Right cardiac atrium (tissue), 5 donors: ENCODE measurements around the gene RSAD2. TPM values are rescaled to one million over a fixed set of nuclear protein-coding genes. Genes with fewer than 3 reads are reported as not detected.
"Not testable (repeated sequence)": the region's sequence is repeated elsewhere in the genome, so short reads cannot be mapped to it uniquely, and the experiment has no call there.

Experiments used
- ATAC-seq, 2 donors: fragments of 200-7000 bp; cut with Tn5 transposase; one replicate each; pipeline versions ENCODE4 v1.8.0 to v1.9.1; 2020; ENCODE audit warnings: moderate library complexity in 2 of 2, mild to moderate bottlenecking in 1 of 2
- DNase-seq, 3 donors: peaks; one replicate each; pipeline ENCODE4 v3.0.0-alpha.2; 2020
- H3K27ac ChIP-seq: one replicate; pipeline ENCODE4 v1.5.1; 2013; ENCODE audit warnings: mild to moderate bottlenecking, low read length, control low read depth, moderate library complexity
- H3K27me3 ChIP-seq: one replicate; pipeline ENCODE4 v1.6.1; 2013; ENCODE audit not compliant: control insufficient read depth, insufficient read depth
- H3K4me1 ChIP-seq: one replicate; pipeline ENCODE4 v1.6.1; 2013; ENCODE audit warnings: low read length; ENCODE audit not compliant: control insufficient read depth, insufficient read depth
- H3K4me3 ChIP-seq: one replicate; pipeline ENCODE4 v1.5.1; 2013; ENCODE audit warnings: low read length, control low read depth
- H3K9me3 ChIP-seq: one replicate; pipeline ENCODE4 v1.6.1; 2013; ENCODE audit warnings: low read length; ENCODE audit not compliant: control insufficient read depth
- WGBS: extraction: QIAGEN DNeasy Blood & Tissue Kit; methylation state at CpG from one replicate; pipeline ENCODE4 v1.1.7; 2013; 5-methylcytosine and 5-hydroxymethylcytosine counted together
- intact Hi-C, 4 donors: fragments of 100-400 bp; cut with DNase I; formaldehyde crosslinking; loops; one replicate each; pipeline versions ENCODE4 v1.11.0 to v1.14.0; 2022 to 2023
- polyA plus RNA-seq: library from polyadenylated mRNA; stranded (reverse); fragments of 200-250 nt; gene quantifications from one replicate; pipeline ENCODE4 v1.2.3, GENCODE V29; 2013
- total RNA-seq, 4 donors: library from RNA; stranded (reverse); fragmentation: NEBNext Ultra II Directional; extraction: Animal tissue kit (Norgen Biotek cat#: 25700); gene quantifications; one replicate each; pipeline ENCODE4 v1.2.1, GENCODE V29; 2021
- donor health status: healthy with polysubstance abuse.
- donor health status: DM: no; HTN: yes; CAD: no.
- donor health status: DM: no; HTN: no; CAD: no.
- donor health status: DM: no; HTN: yes; CAD: no; lungs with severe emphysema.
- donor health status: DM: yes; HTN: yes; CAD: no.

The RSAD2 gene
- total and polyA plus RNA-seq, 5 donors = 1.6 to 6.4 (median 4.0) TPM

- ATAC-seq = no peak
- intact Hi-C loops = no loop called here
- Histone ChIP-seq H3K4me3 (no peak overlapping the region), H3K4me1 (peaks cover 4% of the 10 kb centered on the region), H3K9me3 (no peaks in the 10 kb centered on the region), H3K27me3 (no peaks in the 10 kb centered on the region), H3K27ac (no peak overlapping the region)
- WGBS = 91% methylated on average over 5 of the region's 5 CpGs
- DNase-seq = no peak
Measured at GRCh38 chr2:6881516-6881915, 3.9 kb downstream of the RSAD2 start.

GRCh38 chr2:6883448-6884122, 6.0 kb downstream of the RSAD2 start:
- Histone ChIP-seq H3K4me3 (no peak overlapping the region), H3K27ac (no peak overlapping the region), H3K27me3 (no peaks in the 10 kb centered on the region), H3K4me1 (peaks cover 4% of the 10 kb centered on the region), H3K9me3 (no peaks in the 10 kb centered on the region)
- no peak for DNase-seq
- 53% methylated on average over 7 of the region's 7 CpGs for WGBS
- intact Hi-C loops = no loop called here
- peak; percentile 11 to 19 for ATAC-seq

GRCh38 chr2:6885551-6885950, 8.0 kb downstream of the RSAD2 start:
- Histone ChIP-seq H3K27ac (no peak overlapping the region), H3K27me3 (no peaks in the 10 kb centered on the region), H3K9me3 (no peaks in the 10 kb centered on the region), H3K4me3 (no peak overlapping the region), H3K4me1 (peaks cover 5% of the 10 kb centered on the region)
- DNase-seq = no peak
- WGBS = 78% methylated on average over 2 of the region's 2 CpGs
- intact Hi-C loops = no loop called here
- no peak for ATAC-seq

GRCh38 chr2:6885968-6886367, 8.4 kb downstream of the RSAD2 start:
- intact Hi-C loops = no loop called here
- Histone ChIP-seq H3K4me1 (peaks cover 5% of the 10 kb centered on the region), H3K9me3 (no peaks in the 10 kb centered on the region), H3K4me3 (no peak overlapping the region), H3K27me3 (no peaks in the 10 kb centered on the region), H3K27ac (no peak overlapping the region)
- 76% methylated on average over 3 of the region's 3 CpGs for WGBS
- ATAC-seq (no peak), DNase-seq (no peak)

GRCh38 chr2:6887751-6888192, 10.2 kb downstream of the RSAD2 start:
- 75% methylated on average over 3 of the region's 3 CpGs for WGBS
- Histone ChIP-seq H3K27ac (no peak overlapping the region), H3K4me3 (no peak overlapping the region), H3K27me3 (no peaks in the 10 kb centered on the region), H3K4me1 (peaks cover 5% of the 10 kb centered on the region), H3K9me3 (no peaks in the 10 kb centered on the region)
- DNase-seq = no peak
- intact Hi-C loops = no loop called here
- ATAC-seq = no peak

- Histone ChIP-seq H3K27ac (no peak overlapping the region), H3K4me3 (no peak overlapping the region), H3K9me3 (no peaks in the 10 kb centered on the region), H3K27me3 (no peaks in the 10 kb centered on the region), H3K4me1 (peaks cover 1% of the 10 kb centered on the region)
- 92% methylated on average over 4 of the region's 4 CpGs for WGBS
- ATAC-seq = no peak
- no peak for DNase-seq
- intact Hi-C loops = no loop called here
Measured at GRCh38 chr2:6888724-6889123, 11.1 kb downstream of the RSAD2 start.

- H3K27ac ChIP-seq = no peak overlapping the region
- H3K27me3 ChIP-seq = no peaks in the 10 kb centered on the region
- DNase-seq (no peak), ATAC-seq (no peak)
- WGBS = 64% methylated on average over 2 of the region's 2 CpGs
- intact Hi-C loops = loop anchor here in 1 of 4 donors (5.0 kb wide), 1 partner anchor 143 kb away; no protein-coding TSS in a partner anchor
- H3K9me3 ChIP-seq = no peaks in the 10 kb centered on the region
- H3K4me1 ChIP-seq = peaks cover 4% of the 10 kb centered on the region
- no peak overlapping the region for H3K4me3 ChIP-seq
Measured at GRCh38 chr2:6893876-6894482, 16.4 kb downstream of the RSAD2 start.

GRCh38 chr2:6896930-6897759, 19.6 kb downstream of the RSAD2 start:
- H3K4me1 ChIP-seq = peaks cover 3% of the 10 kb centered on the region

GRCh38 chr2:6902581-6902980, 25.0 kb downstream of the RSAD2 start:
- H3K27ac ChIP-seq, H3K4me1 ChIP-seq, intact Hi-C loops, H3K9me3 ChIP-seq, ATAC-seq, H3K27me3 ChIP-seq, DNase-seq, H3K4me3 ChIP-seq: not testable (repeated sequence)
- WGBS = 90% methylated on average over 2 of the region's 2 CpGs

More at GRCh38 chr2:6896930-6897759, 19.6 kb downstream of the RSAD2 start:
- DNase-seq = no peak
- peak in 1 of 2 donors; percentile 75 for ATAC-seq
- WGBS = 61% methylated on average over 5 of the region's 5 CpGs
- intact Hi-C loops = loop anchor here in 3 of 4 donors (5.0 kb wide), 1 partner anchor 145 kb away; no protein-coding TSS in a partner anchor
- Histone ChIP-seq H3K9me3 (no peaks in the 10 kb centered on the region), H3K4me3 (no peak overlapping the region), H3K27me3 (no peaks in the 10 kb centered on the region), H3K27ac (peak overlapping the region; percentile 42)

GRCh38 chr2:6905668-6906067, 28.1 kb downstream of the RSAD2 start:
- no peak for DNase-seq
- H3K27me3 ChIP-seq = no peaks in the 10 kb centered on the region
- H3K9me3 ChIP-seq = no peaks in the 10 kb centered on the region
- no peak for ATAC-seq
- WGBS = 94% methylated on average over 1 of the region's 1 CpG
- no peaks in the 10 kb centered on the region for H3K4me1 ChIP-seq
- H3K4me3 ChIP-seq = no peak overlapping the region
- H3K27ac ChIP-seq = no peak overlapping the region
- intact Hi-C loops = loop anchor here in 1 of 4 donors (5.0 kb wide), 1 partner anchor 132 kb away; no protein-coding TSS in a partner anchor
